H9 (cell line): ENCODE data around the gene PRKACB. TPM values are rescaled to one million over a fixed set of nuclear protein-coding genes. Genes with fewer than 3 reads are reported as not detected.

Experiments
- DNase-seq: peaks from one replicate; pipeline ENCODE4 v3.0.0-alpha.2; 2017
- H2AFZ ChIP-seq: one replicate; pipeline ENCODE4 v1.6.1; 2013; ENCODE audit warnings: mild to moderate bottlenecking, low read length, control low read depth, moderate library complexity
- H2AK5ac ChIP-seq: 2 replicates; pipeline ENCODE4 v1.6.1; 2013; ENCODE audit warnings: low read length, control low read depth, mixed read lengths; ENCODE audit not compliant: insufficient read length
- H2BK120ac ChIP-seq: one replicate; pipeline ENCODE4 v1.6.1; 2013; ENCODE audit warnings: low read depth, mild to moderate bottlenecking, low read length, control low read depth, inconsistent platforms; ENCODE audit not compliant: poor library complexity, severe bottlenecking
- H2BK12ac ChIP-seq: 2 replicates; pipeline ENCODE4 v1.6.1; 2013; ENCODE audit warnings: low read length, control low read depth, mixed read lengths, low read depth; ENCODE audit not compliant: insufficient read length
- H2BK15ac ChIP-seq: 2 replicates; pipeline ENCODE4 v1.6.1; 2013; ENCODE audit warnings: low read depth, low read length, control low read depth
- H2BK20ac ChIP-seq: one replicate; pipeline ENCODE4 v1.6.1; 2013; ENCODE audit warnings: low read depth, mild to moderate bottlenecking, low read length, control low read depth, inconsistent platforms; ENCODE audit not compliant: poor library complexity, severe bottlenecking
- H2BK5ac ChIP-seq: 2 replicates; pipeline ENCODE4 v1.6.1; 2013; ENCODE audit warnings: low read length, control low read depth, mixed read lengths; ENCODE audit not compliant: insufficient read length
- H3K14ac ChIP-seq: 2 replicates; pipeline ENCODE4 v1.6.1; 2013; ENCODE audit warnings: low read length, control low read depth; ENCODE audit not compliant: insufficient read depth
- H3K18ac ChIP-seq: 2 replicates; pipeline ENCODE4 v1.6.1; 2013; ENCODE audit warnings: low read depth, mild to moderate bottlenecking, mixed read lengths, low read length, control low read depth; ENCODE audit not compliant: insufficient read length
- H3K23ac ChIP-seq: 2 replicates; pipeline ENCODE4 v1.6.1; 2013; ENCODE audit warnings: low read length, control low read depth, mixed read lengths, low read depth; ENCODE audit not compliant: insufficient read length
- H3K23me2 ChIP-seq: 2 replicates; pipeline ENCODE4 v1.6.1; 2013; ENCODE audit warnings: low read depth, mild to moderate bottlenecking, mixed read lengths, low read length, control low read depth; ENCODE audit not compliant: insufficient read length, poor library complexity, severe bottlenecking
- H3K27ac ChIP-seq: 2 replicates; pipeline ENCODE4 v1.5.1; 2013; ENCODE audit warnings: low read length, control low read depth, mixed read lengths, low read depth; ENCODE audit not compliant: insufficient read length
- H3K27me3 ChIP-seq: 2 replicates; pipeline ENCODE4 v1.6.1; 2013; ENCODE audit warnings: low read length, control low read depth, inconsistent platforms; ENCODE audit not compliant: insufficient read depth
- H3K4ac ChIP-seq: 2 replicates; pipeline ENCODE4 v1.6.1; 2013; ENCODE audit warnings: low read depth, mild to moderate bottlenecking, control low read depth, inconsistent platforms, low read length, moderate library complexity
- H3K4me1 ChIP-seq: 2 replicates; pipeline ENCODE4 v1.6.1; 2013; ENCODE audit warnings: low read length, control low read depth, inconsistent platforms; ENCODE audit not compliant: insufficient read depth
- H3K4me2 ChIP-seq: 2 replicates; pipeline ENCODE4 v1.6.1; 2013; ENCODE audit warnings: low read length, control low read depth, mixed read lengths; ENCODE audit not compliant: insufficient read length, insufficient read depth
- H3K56ac ChIP-seq: 2 replicates; pipeline ENCODE4 v1.6.1; 2013; ENCODE audit warnings: low read depth, mild to moderate bottlenecking, mixed read lengths, low read length, control low read depth; ENCODE audit not compliant: insufficient read length
- H3K79me1 ChIP-seq: 2 replicates; pipeline ENCODE4 v1.6.1; 2013; ENCODE audit warnings: low read depth, mild to moderate bottlenecking, moderate library complexity, low read length, control low read depth, inconsistent platforms; ENCODE audit not compliant: insufficient read depth, poor library complexity, severe bottlenecking
- H3K79me2 ChIP-seq: 2 replicates; pipeline ENCODE4 v1.6.1; 2013; ENCODE audit warnings: low read length, control low read depth, inconsistent platforms; ENCODE audit not compliant: insufficient read depth
- H3K9ac ChIP-seq: 2 replicates; pipeline ENCODE4 v1.6.1; 2013; ENCODE audit warnings: low read length, control low read depth, mixed read lengths; ENCODE audit not compliant: insufficient read length; ENCODE audit errors: extremely low read depth
- H3K9me3 ChIP-seq: one replicate; pipeline ENCODE4 v1.6.1; 2013; ENCODE audit warnings: low read depth, low read length, inconsistent platforms; ENCODE audit not compliant: control insufficient read depth
- H3T11ph ChIP-seq: one replicate; pipeline ENCODE4 v1.6.1; 2013; ENCODE audit warnings: mild to moderate bottlenecking, low read length, control low read depth, inconsistent platforms
- H4K20me1 ChIP-seq: one replicate; pipeline ENCODE4 v1.6.1; 2013; ENCODE audit not compliant: control insufficient read depth, insufficient read length, insufficient read depth
- H4K5ac ChIP-seq: 2 replicates; pipeline ENCODE4 v1.6.1; 2013; ENCODE audit warnings: low read depth, mild to moderate bottlenecking, mixed read lengths, low read length, control low read depth; ENCODE audit not compliant: insufficient read length
- H4K8ac ChIP-seq: replicated peaks from 2 replicates; pipeline ENCODE4 v1.6.1; 2013; ENCODE audit warnings: low read length, control low read depth, mixed read lengths, low read depth; ENCODE audit not compliant: insufficient read length
- H4K91ac ChIP-seq: 2 replicates; pipeline ENCODE4 v1.6.1; 2013; ENCODE audit warnings: low read depth, mild to moderate bottlenecking, moderate library complexity, mixed read lengths, low read length, control low read depth; ENCODE audit not compliant: insufficient read length
- H3K27ac Mint-ChIP-seq, 3 experiments: 2 replicates in 2 of 3; 3 replicates in 1 of 3; pipeline ENCODE4 v1.8.0; 2020 to 2021; ENCODE audit warnings: mixed read lengths in 3 of 3, mild to moderate bottlenecking in 1 of 3, moderate library complexity in 1 of 3
- H3K27me3 Mint-ChIP-seq: 2 replicates; pipeline ENCODE4 v1.8.0; 2021; ENCODE audit warnings: low read depth, mild to moderate bottlenecking, moderate library complexity, mixed read lengths
- H3K36me3 Mint-ChIP-seq, 3 experiments: 2 replicates in 2 of 3; 3 replicates in 1 of 3; pipeline ENCODE4 v1.8.0; 2020 to 2021; ENCODE audit warnings: low read depth in 3 of 3, mixed read lengths in 3 of 3; ENCODE audit not compliant: insufficient read depth in 1 of 3
- H3K4me1 Mint-ChIP-seq, 2 experiments: 2 replicates each; pipeline ENCODE4 v1.8.0; 2020; ENCODE audit warnings: mixed read lengths in 2 of 2
- H3K4me3 Mint-ChIP-seq, 2 experiments: 2 replicates in 1 of 2; 3 replicates in 1 of 2; pipeline ENCODE4 v1.8.0; 2020 to 2021; ENCODE audit warnings: mild to moderate bottlenecking in 2 of 2, mixed read lengths in 2 of 2, moderate library complexity in 1 of 2
- H3K9me3 Mint-ChIP-seq, 2 experiments: 2 replicates in 1 of 2; 3 replicates in 1 of 2; pipeline ENCODE4 v1.8.0; 2020; ENCODE audit warnings: mild to moderate bottlenecking in 2 of 2, mixed read lengths in 2 of 2, moderate library complexity in 1 of 2
- CTCF ChIP-seq: fragments of 200-600 bp; sonication (generic); conservative IDR thresholded peaks from 3 replicates; pipeline ENCODE4 v1.8.0; 2021; ENCODE audit warnings: antibody characterized with exemption, mild to moderate bottlenecking
- total RNA-seq: library from RNA; stranded (reverse); gene quantifications from 2 replicates; pipeline ENCODE4 v1.2.1, GENCODE V29; 2021

The PRKACB gene
- total RNA-seq, 1 experiment from 2014 or later = 20.7 TPM

- no peaks in the 10 kb centered on the region for H3K4me1 Mint-ChIP-seq
- H2BK120ac ChIP-seq = no peak overlapping the region
- H3K4me3 Mint-ChIP-seq = no peak overlapping the region
- H3T11ph ChIP-seq = no peak overlapping the region
- H2AFZ ChIP-seq = no peak overlapping the region
- H3K23me2 ChIP-seq = no peaks in the 10 kb centered on the region
- no peaks in the 10 kb centered on the region for H3K4me1 ChIP-seq
- no peak overlapping the region for H3K23ac ChIP-seq
- H3K9ac ChIP-seq = no peak overlapping the region
- H4K5ac ChIP-seq = no peak overlapping the region
- no peaks in the 10 kb centered on the region for H3K27me3 ChIP-seq
- no peaks in the 10 kb centered on the region for H3K27me3 Mint-ChIP-seq
- no peak overlapping the region for H3K4me2 ChIP-seq
- H3K14ac ChIP-seq = no peak overlapping the region
- H2BK12ac ChIP-seq = no peak overlapping the region
- H3K18ac ChIP-seq = no peak overlapping the region
- H2BK15ac ChIP-seq = no peak overlapping the region
- no peak overlapping the region for H3K4ac ChIP-seq
- no peaks in the 10 kb centered on the region for H3K9me3 ChIP-seq
- no peak overlapping the region for H4K91ac ChIP-seq
- no peak overlapping the region for H3K56ac ChIP-seq
- no peak overlapping the region for H3K27ac Mint-ChIP-seq
- H4K8ac ChIP-seq = no peak overlapping the region
- no peak overlapping the region for H3K27ac ChIP-seq
- H3K79me2 ChIP-seq = no peaks in the 10 kb centered on the region
- DNase-seq = no peak
- TF ChIP-seq CTCF = no peak
- H2AK5ac ChIP-seq = no peak overlapping the region
- H3K36me3 Mint-ChIP-seq = peaks cover 11 to 14% (median 12%) of the 10 kb centered on the region in 3 experiments
- H3K79me1 ChIP-seq = no peaks in the 10 kb centered on the region
- no peak overlapping the region for H2BK5ac ChIP-seq
- no peak overlapping the region for H2BK20ac ChIP-seq
- no peaks in the 10 kb centered on the region for H4K20me1 ChIP-seq
- 0 out of 5 replicates have a peak, but pooled peaks cover 0 to 4% of the 10 kb centered on the region in 2 experiments for H3K9me3 Mint-ChIP-seq
Measured at GRCh38 chr1:84202126-84202525, 58.1 kb downstream of the PRKACB start.
